Smooth muscle cell (in vitro differentiated cells): ENCODE measurements around the gene SCNN1G. TPM values are rescaled to one million over a fixed set of nuclear protein-coding genes. Genes with fewer than 3 reads are reported as not detected.

Source experiments
- DNase-seq: peaks from one replicate; lab custom pipeline; 2025; ENCODE audit not compliant: unreplicated experiment; lab: John Stamatoyannopoulos, UW
- H2AFZ ChIP-seq: fragments of 200-600 bp; sonication (generic); 2 replicates; pipeline ENCODE4 v1.6.0; 2016; ENCODE audit warnings: antibody characterized with exemption, low read depth, mild to moderate bottlenecking
- H3F3A ChIP-seq: fragments of 200-600 bp; sonication (generic); 2 replicates; pipeline ENCODE4 v1.6.0; 2017; ENCODE audit warnings: antibody characterized with exemption, low read depth
- H3K27ac ChIP-seq: fragments of 200-600 bp; sonication (generic); 2 replicates; pipeline ENCODE4 v1.5.1; 2016; ENCODE audit warnings: low read depth, mild to moderate bottlenecking
- H3K27me3 ChIP-seq: fragments of 200-600 bp; sonication (generic); 2 replicates; pipeline ENCODE4 v1.6.1; 2016; ENCODE audit warnings: low read depth, mild to moderate bottlenecking
- H3K36me3 ChIP-seq: fragments of 200-600 bp; sonication (generic); 2 replicates; pipeline ENCODE4 v1.5.1; 2016; ENCODE audit warnings: low read depth
- H3K4me1 ChIP-seq: fragments of 200-600 bp; sonication (generic); 2 replicates; pipeline ENCODE4 v1.5.1; 2016; ENCODE audit warnings: low read depth
- H3K4me2 ChIP-seq: fragments of 200-600 bp; sonication (generic); 2 replicates; pipeline ENCODE4 v1.6.0; 2016; ENCODE audit warnings: mild to moderate bottlenecking
- H3K4me3 ChIP-seq: fragments of 200-600 bp; sonication (generic); 2 replicates; pipeline ENCODE4 v1.5.1; 2016; ENCODE audit warnings: mild to moderate bottlenecking
- H3K79me2 ChIP-seq: fragments of 200-600 bp; sonication (generic); 2 replicates; pipeline ENCODE4 v1.6.0; 2016; ENCODE audit warnings: low read depth, mild to moderate bottlenecking
- H3K9ac ChIP-seq: fragments of 200-600 bp; sonication (generic); 2 replicates; pipeline ENCODE4 v1.6.0; 2016; ENCODE audit warnings: low read depth
- H3K9me3 ChIP-seq: fragments of 200-600 bp; sonication (generic); replicated peaks from 2 replicates; pipeline ENCODE4 v1.5.1; 2016; ENCODE audit warnings: low read depth
- H4K20me1 ChIP-seq: fragments of 200-600 bp; sonication (generic); 2 replicates; pipeline ENCODE4 v1.6.0; 2016; ENCODE audit warnings: low read depth
- WGBS: methylation state at CpG from one replicate; pipeline ENCODE4 v1.1.7; 2016; ENCODE audit warnings: low lambda C conversion rate; 5-methylcytosine and 5-hydroxymethylcytosine counted together
- polyA plus RNA-seq: library from polyadenylated mRNA; unstranded; fragments of >200 nt; fragmentation: Nextera tagmentation; extraction: Ambion mirVana; gene quantifications from 2 replicates; pipeline ENCODE4 v1.2.1, GENCODE V29; 2016
- total RNA-seq: library from RNA; depleted of rRNA; stranded (reverse); fragments of >200 nt; gene quantifications from 2 replicates; pipeline ENCODE4 v1.2.3, GENCODE V29; 2014
- TF ChIP-seq, protein P1 (sequence below): fragments of 200-600 bp; sonication (generic); IDR thresholded peaks from 2 replicates; pipeline ENCODE4 v1.5.1; 2017; ENCODE audit warnings: borderline replicate concordance, mild to moderate bottlenecking, antibody characterized with exemption; ENCODE audit not compliant: insufficient read depth, poor library complexity, severe bottlenecking

The SCNN1G gene
- total and polyA plus RNA-seq, 2 experiments from 2014 or later, result not detected

DNA sequence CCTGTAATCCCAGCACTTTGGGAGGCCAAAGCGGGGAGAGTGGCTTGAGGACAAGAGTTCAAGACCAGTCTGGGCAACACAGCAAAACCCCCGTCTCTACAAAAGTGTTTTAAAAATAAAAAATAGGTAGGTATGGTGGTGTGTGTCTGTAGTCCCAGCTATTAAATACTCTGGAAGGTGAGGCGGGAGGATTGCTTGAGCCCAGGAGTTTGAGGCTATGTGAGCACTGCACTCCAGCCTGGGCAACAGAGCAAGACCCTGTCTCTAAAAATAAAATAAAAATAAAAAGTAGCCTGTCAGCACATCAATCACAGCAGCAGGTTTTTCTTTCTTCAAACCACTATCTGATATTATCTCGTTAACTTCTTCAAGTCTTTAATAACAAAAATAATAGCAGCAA lies 34.9 kb upstream of the SCNN1G start:
- Histone ChIP-seq H3K27ac (no peak overlapping the region), H3K4me2 (peak overlapping the region; percentile 93), H3F3A (no peaks in the 10 kb centered on the region), H2AFZ (no peak overlapping the region), H4K20me1 (peaks cover 43% of the 10 kb centered on the region), H3K4me1 (peaks cover 12% of the 10 kb centered on the region), H3K9me3 (no peaks in the 10 kb centered on the region), H3K9ac (no peak overlapping the region), H3K27me3 (no peaks in the 10 kb centered on the region), H3K4me3 (peak overlapping the region; percentile 79), H3K36me3 (no peaks in the 10 kb centered on the region), H3K79me2 (peaks cover 39% of the 10 kb centered on the region)
- TF ChIP-seq, protein P1, sequence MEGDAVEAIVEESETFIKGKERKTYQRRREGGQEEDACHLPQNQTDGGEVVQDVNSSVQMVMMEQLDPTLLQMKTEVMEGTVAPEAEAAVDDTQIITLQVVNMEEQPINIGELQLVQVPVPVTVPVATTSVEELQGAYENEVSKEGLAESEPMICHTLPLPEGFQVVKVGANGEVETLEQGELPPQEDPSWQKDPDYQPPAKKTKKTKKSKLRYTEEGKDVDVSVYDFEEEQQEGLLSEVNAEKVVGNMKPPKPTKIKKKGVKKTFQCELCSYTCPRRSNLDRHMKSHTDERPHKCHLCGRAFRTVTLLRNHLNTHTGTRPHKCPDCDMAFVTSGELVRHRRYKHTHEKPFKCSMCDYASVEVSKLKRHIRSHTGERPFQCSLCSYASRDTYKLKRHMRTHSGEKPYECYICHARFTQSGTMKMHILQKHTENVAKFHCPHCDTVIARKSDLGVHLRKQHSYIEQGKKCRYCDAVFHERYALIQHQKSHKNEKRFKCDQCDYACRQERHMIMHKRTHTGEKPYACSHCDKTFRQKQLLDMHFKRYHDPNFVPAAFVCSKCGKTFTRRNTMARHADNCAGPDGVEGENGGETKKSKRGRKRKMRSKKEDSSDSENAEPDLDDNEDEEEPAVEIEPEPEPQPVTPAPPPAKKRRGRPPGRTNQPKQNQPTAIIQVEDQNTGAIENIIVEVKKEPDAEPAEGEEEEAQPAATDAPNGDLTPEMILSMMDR, result no peak
- 93% methylated on average over 4 of the region's 4 CpGs for WGBS
- no peak for DNase-seq

DNA sequence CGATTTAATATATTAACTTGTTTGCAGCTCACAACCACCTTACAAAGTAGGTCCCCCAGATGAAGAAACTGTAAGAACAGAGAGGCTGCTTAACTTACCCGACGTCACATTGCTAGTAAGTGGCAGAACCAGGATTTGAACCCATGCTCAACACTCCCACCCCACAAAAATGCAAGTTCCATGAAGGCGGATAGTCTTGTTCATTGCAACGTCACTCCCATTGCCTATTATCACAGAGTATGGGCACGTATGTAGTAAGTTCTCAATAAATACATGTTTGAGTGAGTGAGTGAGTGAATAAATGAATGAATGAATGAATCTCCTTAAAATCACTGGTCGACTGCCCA lies 34.4 kb upstream of the SCNN1G start:
- Histone ChIP-seq H3K4me2 (peak overlapping the region; percentile 93), H4K20me1 (peaks cover 39% of the 10 kb centered on the region), H3F3A (no peaks in the 10 kb centered on the region), H3K79me2 (peaks cover 39% of the 10 kb centered on the region), H3K4me1 (peaks cover 12% of the 10 kb centered on the region), H3K27me3 (no peaks in the 10 kb centered on the region), H3K27ac (no peak overlapping the region), H3K4me3 (peak overlapping the region; percentile 79), H3K9me3 (no peaks in the 10 kb centered on the region), H3K9ac (no peak overlapping the region), H3K36me3 (no peaks in the 10 kb centered on the region), H2AFZ (peak overlapping the region; percentile 65)
- DNase-seq, result no peak
- WGBS, result 51% methylated on average over 7 of the region's 7 CpGs
- TF ChIP-seq, protein P1, result no peak

DNA sequence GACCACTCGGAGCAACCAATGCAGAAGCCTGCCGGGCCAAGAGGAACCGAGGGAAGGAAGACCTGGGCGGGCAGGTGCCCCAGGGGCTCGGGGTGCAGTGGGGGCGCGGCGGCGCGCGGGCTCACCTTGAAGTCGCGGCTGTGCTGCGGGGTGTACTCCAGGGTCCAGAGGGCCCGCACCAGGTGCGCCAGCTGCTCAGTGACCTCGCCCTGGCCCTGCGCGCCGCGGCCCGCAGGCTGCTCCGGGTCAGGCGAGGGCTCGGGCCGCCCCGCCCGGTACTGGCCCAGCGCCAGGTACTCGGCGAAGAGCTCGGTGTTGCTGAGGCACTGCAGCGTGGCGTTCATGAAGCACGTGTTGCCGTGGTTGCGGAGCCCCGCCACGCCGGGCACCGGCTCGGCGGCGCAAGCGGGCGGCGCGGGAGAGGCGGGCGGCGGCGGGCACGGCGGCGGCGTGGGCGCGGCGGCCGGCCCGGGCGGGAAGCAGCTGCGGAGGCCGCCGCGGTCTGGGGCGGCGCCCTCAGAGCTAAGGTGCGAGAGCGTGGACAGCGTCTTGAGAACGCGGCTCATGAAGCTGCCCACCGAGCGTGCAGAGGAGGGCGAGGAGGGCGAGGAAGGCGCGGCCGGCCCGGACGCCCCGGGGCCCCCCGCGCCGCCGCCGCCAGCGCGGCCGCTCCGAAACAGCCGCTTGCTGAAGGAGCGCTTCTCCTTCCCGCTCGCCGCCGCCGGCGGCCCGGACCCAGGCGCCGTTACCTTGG lies 33.9 kb upstream of the SCNN1G start:
- peak; percentile 42 for DNase-seq
- TF ChIP-seq, protein P1, result no peak
- no peak overlapping the region for H3K9ac ChIP-seq
- H3F3A ChIP-seq, result no peaks in the 10 kb centered on the region
- peaks cover 12% of the 10 kb centered on the region for H3K4me1 ChIP-seq
- H3K4me3 ChIP-seq, result peak overlapping the region; percentile 79
- H4K20me1 ChIP-seq, result peaks cover 37% of the 10 kb centered on the region
- peak overlapping the region; percentile 65 for H2AFZ ChIP-seq
- 1% methylated on average over 61 of the region's 103 CpGs for WGBS
- H3K27me3 ChIP-seq, result no peaks in the 10 kb centered on the region
- no peak overlapping the region for H3K27ac ChIP-seq
- H3K9me3 ChIP-seq, result no peaks in the 10 kb centered on the region
- H3K4me2 ChIP-seq, result peak overlapping the region; percentile 93
- H3K36me3 ChIP-seq, result no peaks in the 10 kb centered on the region
- H3K79me2 ChIP-seq, result peaks cover 38% of the 10 kb centered on the region
